Measurements from ENCODE around the gene INSR. TPM values are rescaled to one million over a fixed set of nuclear protein-coding genes. Genes with fewer than 3 reads are reported as not detected.

Gene INSR
- total RNA-seq, 6 experiments from 2014 or later = 2.1 to 6.3 (median 2.5) TPM

- H3K27ac Mint-ChIP-seq = no peak overlapping the region
- TF ChIP-seq CTCF (IDR thresholded peaks at IDR 0.05) = no peak
- no peaks in the 10 kb centered on the region for H3K9me3 Mint-ChIP-seq
- H3K4me3 Mint-ChIP-seq = no peak overlapping the region
- no peaks in the 10 kb centered on the region for H3K36me3 Mint-ChIP-seq (ENCODE audit: low read depth)
- peaks cover 12% of the 10 kb centered on the region for H3K4me1 Mint-ChIP-seq (ENCODE audit: low read depth)
- peaks cover 3% of the 10 kb centered on the region for H3K27me3 Mint-ChIP-seq (ENCODE audit: insufficient read depth)
- no peak for DNase-seq
These were observed 105.2 kb downstream of the INSR start for GRCh38 chr19:7188698-7189629.

DNA sequence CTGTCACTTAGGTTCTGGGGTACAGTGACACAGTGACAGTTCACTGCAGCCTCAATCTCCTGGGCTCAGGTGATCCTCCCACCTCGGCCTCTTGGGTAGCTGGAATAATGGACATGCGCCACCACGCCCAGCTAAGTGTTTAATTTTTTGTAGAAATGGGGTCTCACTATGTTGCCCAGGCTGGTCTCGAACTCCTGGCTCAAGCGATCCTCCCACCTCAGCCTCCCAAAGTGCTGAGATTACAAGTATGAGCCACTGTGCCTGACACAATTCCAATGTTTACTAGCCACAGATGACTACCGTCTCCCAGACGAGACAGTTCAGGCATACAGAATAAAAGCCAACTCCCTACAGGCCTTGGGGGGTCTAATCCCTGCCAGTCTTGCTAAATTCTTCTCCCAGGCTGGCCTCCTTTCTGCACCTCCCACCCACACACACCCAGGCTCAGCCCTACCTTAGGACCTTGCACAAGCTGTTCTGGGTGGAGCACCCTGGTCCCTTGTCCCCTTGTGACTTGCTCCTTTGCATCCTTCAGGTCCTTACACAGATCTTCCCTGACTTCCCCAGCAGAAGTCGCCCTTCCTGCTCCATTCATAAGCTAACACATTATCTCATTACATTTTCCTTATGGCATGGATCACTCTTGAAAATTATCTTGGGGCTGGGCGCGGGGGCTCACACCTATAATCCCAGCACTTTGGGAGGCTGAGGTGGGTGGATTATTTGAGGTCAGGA lies 106.4 kb downstream of the INSR start:
- H3K27ac Mint-ChIP-seq = no peak overlapping the region
- no peaks in the 10 kb centered on the region for H3K36me3 Mint-ChIP-seq (ENCODE audit: low read depth)
- peaks cover 12% of the 10 kb centered on the region for H3K4me1 Mint-ChIP-seq (ENCODE audit: low read depth)
- DNase-seq = no peak
- no peak overlapping the region for H3K4me3 Mint-ChIP-seq
- H3K27me3 Mint-ChIP-seq (ENCODE audit: insufficient read depth) = peaks cover 3% of the 10 kb centered on the region
- no peaks in the 10 kb centered on the region for H3K9me3 Mint-ChIP-seq
- TF ChIP-seq CTCF (IDR thresholded peaks at IDR 0.05) = 0 out of 2 replicates have a peak, but pooled peaks have one; percentile 9

GRCh38 chr19:7182489-7182888 lies 111.7 kb downstream of the INSR start:
- peaks cover 25% of the 10 kb centered on the region for H3K4me1 Mint-ChIP-seq (ENCODE audit: low read depth)
- TF ChIP-seq CTCF (IDR thresholded peaks at IDR 0.05) = no peak
- no peak overlapping the region for H3K27ac Mint-ChIP-seq
- no peaks in the 10 kb centered on the region; the same call in 1 of the 2 replicates for H3K27me3 Mint-ChIP-seq (ENCODE audit: insufficient read depth)
- peaks cover 11% of the 10 kb centered on the region for H3K9me3 Mint-ChIP-seq
- DNase-seq = no peak
- H3K4me3 Mint-ChIP-seq = no peak overlapping the region
- peaks cover 5% of the 10 kb centered on the region for H3K36me3 Mint-ChIP-seq (ENCODE audit: low read depth)

- Mint-ChIP-seq H3K4me1 (ENCODE audit: low read depth) (peaks cover 25% of the 10 kb centered on the region), H3K36me3 (ENCODE audit: low read depth) (peaks cover 5% of the 10 kb centered on the region), H3K27me3 (ENCODE audit: insufficient read depth) (no peaks in the 10 kb centered on the region; the same call in none of the 2 replicates), H3K4me3 (no peak overlapping the region), H3K27ac (no peak overlapping the region), H3K9me3 (peaks cover 11% of the 10 kb centered on the region)
- no peak for TF ChIP-seq CTCF (IDR thresholded peaks at IDR 0.05)
- no peak for DNase-seq
These were observed 114.3 kb downstream of the INSR start for GRCh38 chr19:7179917-7180306.

DNA sequence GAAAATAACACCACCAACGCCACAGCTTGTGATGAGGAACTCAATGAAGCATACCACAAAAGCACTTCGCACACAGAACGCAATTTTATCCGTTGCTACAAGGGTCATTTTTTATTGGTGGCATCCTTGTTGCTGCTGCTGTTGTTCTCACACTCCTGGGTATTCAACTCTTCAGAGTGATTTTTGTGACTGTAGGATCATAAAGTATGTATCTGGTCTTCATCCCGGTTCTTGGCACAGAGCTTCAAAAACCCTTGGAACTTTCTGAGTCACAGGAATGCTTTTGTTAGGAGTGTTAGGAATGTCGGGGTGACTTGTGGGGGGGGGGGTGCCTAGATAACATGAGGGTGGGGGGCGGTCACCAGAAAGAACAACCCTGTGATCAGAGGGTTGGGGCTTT lies 116.3 kb downstream of the INSR start:
- Mint-ChIP-seq H3K36me3 (ENCODE audit: low read depth) (peaks cover 5% of the 10 kb centered on the region), H3K4me3 (no peak overlapping the region), H3K4me1 (ENCODE audit: low read depth) (peaks cover 25% of the 10 kb centered on the region), H3K9me3 (peaks cover 11% of the 10 kb centered on the region), H3K27ac (peak overlapping the region; percentile 36; the same call in 1 of the 2 replicates), H3K27me3 (ENCODE audit: insufficient read depth) (no peaks in the 10 kb centered on the region; the same call in none of the 2 replicates)
- peak; percentile 40 for DNase-seq
- TF ChIP-seq CTCF (IDR thresholded peaks at IDR 0.05) = no peak
